ENCODE measurements around the gene WEE1.

- TF ChIP-seq POLR2A (IDR thresholded peaks at IDR 0.05) (no peak), CTCF (IDR thresholded peaks at IDR 0.05) (no peak)
Measured at GRCh38 chr11:9524001-9524400, 49.5 kb upstream of the WEE1 start.
